Epithelial cell of esophagus (primary cell): ENCODE data around the gene EIF2D.

Source experiments
- DNase-seq: peaks from one replicate; pipeline ENCODE4 v3.0.0; 2010; ENCODE audit warnings: low read depth
- H3K4me3 ChIP-seq: 2 replicates; pipeline ENCODE4 v1.5.1; 2011; ENCODE audit warnings: mild to moderate bottlenecking, low read length, control low read depth
- CTCF ChIP-seq: IDR thresholded peaks from 2 replicates; pipeline ENCODE4 v1.5.1; 2011; ENCODE audit warnings: low read depth, mild to moderate bottlenecking, low read length, control low read depth, inconsistent platforms; ENCODE audit not compliant: insufficient read depth; ENCODE audit errors: missing control alignments

Gene EIF2D

GRCh38 chr1:206656936-206657335 lies 44.7 kb upstream of the EIF2D start:
- no peak for TF ChIP-seq CTCF
- no peak for DNase-seq
- no peak overlapping the region for H3K4me3 ChIP-seq

GRCh38 chr1:206655471-206655882 lies 43.2 kb upstream of the EIF2D start:
- TF ChIP-seq CTCF = no peak
- no peak for DNase-seq
- H3K4me3 ChIP-seq = no peak overlapping the region

- no peak for TF ChIP-seq CTCF
- H3K4me3 ChIP-seq = no peak overlapping the region
- no peak for DNase-seq
Observed at GRCh38 chr1:206654828-206655227, 42.6 kb upstream of the EIF2D start.

- no peak overlapping the region for H3K4me3 ChIP-seq
- no peak for TF ChIP-seq CTCF
- peak; percentile 79 for DNase-seq
Observed at GRCh38 chr1:206653715-206654459, 41.6 kb upstream of the EIF2D start.

- no peak for TF ChIP-seq CTCF
- no peak overlapping the region for H3K4me3 ChIP-seq
- peak; percentile 63 for DNase-seq
Observed at GRCh38 chr1:206651958-206652890, 40.0 kb upstream of the EIF2D start.

- DNase-seq = no peak
- no peak overlapping the region for H3K4me3 ChIP-seq
- no peak for TF ChIP-seq CTCF
Observed at GRCh38 chr1:206651014-206651413, 38.7 kb upstream of the EIF2D start.
